Mesenchymal stem cell (in vitro differentiated cells and primary cell): Measurements from ENCODE around the gene RTP1.

Experiments used
- DNase-seq: peaks from one replicate; pipeline ENCODE4 v3.0.0-alpha.2; 2013
- H2AFZ ChIP-seq: one replicate; pipeline ENCODE4 v1.6.1; 2013; ENCODE audit warnings: low read depth, mild to moderate bottlenecking, control low read depth, inconsistent platforms, low read length, moderate library complexity
- H2AK5ac ChIP-seq: 2 replicates; pipeline ENCODE4 v1.6.1; 2013; ENCODE audit warnings: low read length, moderate library complexity, mild to moderate bottlenecking, inconsistent platforms; ENCODE audit not compliant: severe bottlenecking
- H2BK120ac ChIP-seq: one replicate; pipeline ENCODE4 v1.6.1; 2013; ENCODE audit warnings: low read depth, mild to moderate bottlenecking, inconsistent platforms, low read length, moderate library complexity
- H2BK12ac ChIP-seq, 2 experiments: one replicate each; pipeline ENCODE4 v1.6.1; 2013; ENCODE audit warnings: inconsistent platforms in 2 of 2, low read length in 2 of 2, mild to moderate bottlenecking in 2 of 2, moderate library complexity in 2 of 2, control low read depth in 1 of 2
- H2BK15ac ChIP-seq: one replicate; pipeline ENCODE4 v1.6.1; 2013; ENCODE audit warnings: mild to moderate bottlenecking, low read depth, inconsistent platforms; ENCODE audit not compliant: poor library complexity, severe bottlenecking
- H2BK5ac ChIP-seq: 2 replicates; pipeline ENCODE4 v1.6.1; 2013; ENCODE audit warnings: low read depth, mild to moderate bottlenecking, low read length, control low read depth, inconsistent platforms; ENCODE audit not compliant: poor library complexity, severe bottlenecking
- H3K14ac ChIP-seq, 2 experiments: one replicate each; pipeline ENCODE4 v1.6.1; 2013; ENCODE audit warnings: inconsistent platforms in 2 of 2, low read length in 2 of 2, control low read depth in 1 of 2, mild to moderate bottlenecking in 1 of 2, moderate library complexity in 1 of 2
- H3K18ac ChIP-seq, 2 experiments: one replicate each; pipeline ENCODE4 v1.6.1; 2013; ENCODE audit warnings: inconsistent platforms in 2 of 2, low read length in 2 of 2, control low read depth in 1 of 2, low read depth in 1 of 2, mild to moderate bottlenecking in 1 of 2
- H3K23ac ChIP-seq, 2 experiments: one replicate each; pipeline ENCODE4 v1.6.1; 2013; ENCODE audit warnings: inconsistent platforms in 2 of 2, low read length in 2 of 2, mild to moderate bottlenecking in 2 of 2, moderate library complexity in 2 of 2, control low read depth in 1 of 2
- H3K27ac ChIP-seq: 2 replicates; pipeline ENCODE4 v1.5.1; 2013; ENCODE audit warnings: mild to moderate bottlenecking, moderate library complexity, low read length, control low read depth, inconsistent platforms; ENCODE audit not compliant: poor library complexity, severe bottlenecking
- H3K27me3 ChIP-seq, 2 experiments: 2 replicates each; pipeline versions ENCODE4 v1.6.1 to v1.7.0; 2013; ENCODE audit warnings: low read length in 2 of 2, mild to moderate bottlenecking in 2 of 2, moderate library complexity in 2 of 2, control low read depth in 1 of 2, inconsistent platforms in 1 of 2; ENCODE audit not compliant: control insufficient read depth in 1 of 2, insufficient read depth in 1 of 2
- H3K36me3 ChIP-seq, 2 experiments: 2 replicates each; pipeline versions ENCODE4 v1.6.1 to v1.7.0; 2013; ENCODE audit warnings: low read length in 2 of 2, control low read depth in 1 of 2, inconsistent platforms in 1 of 2, low read depth in 1 of 2, mild to moderate bottlenecking in 1 of 2; ENCODE audit not compliant: insufficient read depth in 2 of 2, control insufficient read depth in 1 of 2
- H3K4ac ChIP-seq, 2 experiments: one replicate each; pipeline ENCODE4 v1.6.1; 2013; ENCODE audit warnings: inconsistent platforms in 2 of 2, low read length in 2 of 2, mild to moderate bottlenecking in 2 of 2, moderate library complexity in 2 of 2, control low read depth in 1 of 2, low read depth in 1 of 2
- H3K4me1 ChIP-seq: 2 replicates; pipeline ENCODE4 v1.6.1; 2013; ENCODE audit warnings: low read depth, low read length, control low read depth; ENCODE audit not compliant: control insufficient read depth, insufficient read depth
- H3K4me2 ChIP-seq: 2 replicates; pipeline ENCODE4 v1.6.1; 2013; ENCODE audit warnings: low read length, mild to moderate bottlenecking, inconsistent platforms; ENCODE audit not compliant: poor library complexity, severe bottlenecking
- H3K4me3 ChIP-seq, 2 experiments: 2 replicates each; pipeline versions ENCODE4 v1.5.1 to v1.7.0; 2013; ENCODE audit warnings: low read length in 2 of 2, mild to moderate bottlenecking in 2 of 2, control low read depth in 1 of 2, low read depth in 1 of 2; ENCODE audit not compliant: insufficient read depth in 1 of 2
- H3K79me1 ChIP-seq: replicated peaks from 2 replicates; pipeline ENCODE4 v1.6.1; 2013; ENCODE audit warnings: mild to moderate bottlenecking, control low read depth, low read length, inconsistent platforms; ENCODE audit not compliant: poor library complexity, severe bottlenecking
- H3K9ac ChIP-seq: 2 replicates; pipeline ENCODE4 v1.7.0; 2013; ENCODE audit warnings: mild to moderate bottlenecking, low read length, moderate library complexity
- H3K9me3 ChIP-seq: 2 replicates; pipeline ENCODE4 v1.7.0; 2013; ENCODE audit warnings: mild to moderate bottlenecking, low read length; ENCODE audit not compliant: control insufficient read depth
- H4K8ac ChIP-seq: one replicate; pipeline ENCODE4 v1.6.1; 2013; ENCODE audit warnings: inconsistent platforms, mild to moderate bottlenecking, low read length, moderate library complexity
- H4K91ac ChIP-seq: one replicate; pipeline ENCODE4 v1.6.1; 2013; ENCODE audit warnings: mild to moderate bottlenecking, low read length, inconsistent platforms
- WGBS: methylation state at CpG from one replicate; pipeline ENCODE4 v1.1.7; 2013; ENCODE audit warnings: mixed read lengths; 5-methylcytosine and 5-hydroxymethylcytosine counted together

Gene RTP1

DNA sequence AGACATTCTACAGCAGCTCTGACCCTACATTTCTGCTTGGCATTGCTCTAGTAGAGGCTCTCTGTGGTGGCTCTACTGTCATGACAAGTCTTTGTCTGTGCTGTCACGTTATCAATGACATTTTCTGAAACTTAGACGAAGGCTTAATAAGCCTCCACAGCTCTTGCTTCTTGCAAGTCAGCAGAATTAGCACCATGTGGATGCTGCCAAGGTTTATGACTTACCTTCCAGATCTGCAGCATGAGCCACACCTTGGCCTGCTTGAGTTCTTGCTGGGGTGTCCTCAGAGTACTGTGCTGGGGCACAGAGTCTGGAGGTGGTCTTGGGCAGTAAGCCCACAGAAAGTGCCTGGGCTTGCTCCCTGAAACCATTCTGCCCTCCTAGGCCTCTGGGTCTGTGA is 9.8 kb downstream of the RTP1 start:
- H2BK12ac ChIP-seq, result no peak overlapping the region
- H3K23ac ChIP-seq, result no peak overlapping the region
- H3K4ac ChIP-seq, result no peak overlapping the region
- no peak overlapping the region for H2BK5ac ChIP-seq
- H3K14ac ChIP-seq, result no peak overlapping the region
- H3K9ac ChIP-seq, result no peak overlapping the region
- H2AK5ac ChIP-seq, result no peak overlapping the region
- no peak overlapping the region for H3K18ac ChIP-seq
- H2BK120ac ChIP-seq, result no peak overlapping the region
- no peaks in the 10 kb centered on the region for H3K4me1 ChIP-seq
- no peak overlapping the region for H3K27ac ChIP-seq
- H4K91ac ChIP-seq, result no peak overlapping the region
- no peaks in the 10 kb centered on the region for H3K36me3 ChIP-seq
- no peak overlapping the region for H2AFZ ChIP-seq
- H2BK15ac ChIP-seq, result no peak overlapping the region
- WGBS, result 80% methylated on average over 2 of the region's 2 CpGs
- no peak overlapping the region for H3K4me3 ChIP-seq
- H3K27me3 ChIP-seq, result peaks cover 11 to 18% of the 10 kb centered on the region in 2 experiments
- no peaks in the 10 kb centered on the region for H3K79me1 ChIP-seq
- H4K8ac ChIP-seq, result no peak overlapping the region
- H3K9me3 ChIP-seq, result no peaks in the 10 kb centered on the region
- DNase-seq, result no peak
- H3K4me2 ChIP-seq, result no peak overlapping the region

- Histone ChIP-seq H3K9ac (no peak overlapping the region), H4K91ac (no peak overlapping the region), H3K18ac (no peak overlapping the region), H3K9me3 (no peaks in the 10 kb centered on the region), H2BK5ac (no peak overlapping the region), H3K23ac (no peak overlapping the region), H2BK120ac (no peak overlapping the region), H2BK12ac (no peak overlapping the region), H3K4me3 (no peak overlapping the region), H3K4me1 (no peaks in the 10 kb centered on the region), H3K27ac (no peak overlapping the region), H3K4ac (no peak overlapping the region), H3K79me1 (no peaks in the 10 kb centered on the region), H3K14ac (no peak overlapping the region), H2BK15ac (no peak overlapping the region), H2AFZ (no peak overlapping the region), H2AK5ac (no peak overlapping the region), H3K36me3 (no peaks in the 10 kb centered on the region), H3K27me3 (peaks cover 8 to 12% of the 10 kb centered on the region in 2 experiments), H3K4me2 (no peak overlapping the region), H4K8ac (no peak overlapping the region)
- DNase-seq, result no peak
These were observed 10.3 kb downstream of the RTP1 start for GRCh38 chr3:187207624-187208023.

DNA sequence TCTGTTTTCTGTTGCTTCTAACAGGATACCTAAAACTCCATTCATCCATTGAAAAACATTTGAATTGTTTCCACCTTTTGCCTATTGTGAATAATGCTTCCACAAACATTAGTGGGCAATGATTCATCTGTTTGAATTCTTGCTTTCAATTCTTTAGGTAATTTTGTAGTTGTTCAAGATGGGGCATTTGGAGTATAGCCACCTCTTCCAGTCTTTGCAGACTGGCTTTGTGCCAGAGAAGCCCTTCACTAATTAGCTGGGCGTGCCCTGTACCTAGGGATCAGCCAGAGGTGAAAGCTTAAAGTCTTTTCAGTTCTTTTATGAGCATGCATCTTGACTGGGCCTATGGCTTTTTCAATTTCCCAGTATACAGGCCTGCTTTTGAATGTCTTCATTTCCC is 10.9 kb downstream of the RTP1 start:
- peaks cover 7 to 8% of the 10 kb centered on the region in 2 experiments for H3K27me3 ChIP-seq
- no peaks in the 10 kb centered on the region for H3K4me1 ChIP-seq
- no peak overlapping the region for H2BK120ac ChIP-seq
- H3K36me3 ChIP-seq, result no peaks in the 10 kb centered on the region
- no peak overlapping the region for H3K23ac ChIP-seq
- no peak overlapping the region for H3K4ac ChIP-seq
- no peak overlapping the region for H2BK5ac ChIP-seq
- 77% methylated on average over 1 of the region's 1 CpG for WGBS
- H3K9ac ChIP-seq, result no peak overlapping the region
- H2BK12ac ChIP-seq, result no peak overlapping the region
- H4K91ac ChIP-seq, result no peak overlapping the region
- no peak overlapping the region for H3K4me3 ChIP-seq
- H3K79me1 ChIP-seq, result no peaks in the 10 kb centered on the region
- H2AK5ac ChIP-seq, result no peak overlapping the region
- H3K27ac ChIP-seq, result no peak overlapping the region
- no peak overlapping the region for H4K8ac ChIP-seq
- no peaks in the 10 kb centered on the region for H3K9me3 ChIP-seq
- no peak for DNase-seq
- no peak overlapping the region for H3K4me2 ChIP-seq
- H2BK15ac ChIP-seq, result no peak overlapping the region
- H2AFZ ChIP-seq, result no peak overlapping the region
- no peak overlapping the region for H3K18ac ChIP-seq
- H3K14ac ChIP-seq, result no peak overlapping the region

GRCh38 chr3:187209491-187209890 is 12.2 kb downstream of the RTP1 start:
- no peak overlapping the region for H2AK5ac ChIP-seq
- H3K18ac ChIP-seq, result no peak overlapping the region
- no peak overlapping the region for H3K14ac ChIP-seq
- H3K23ac ChIP-seq, result no peak overlapping the region
- no peaks in the 10 kb centered on the region for H3K79me1 ChIP-seq
- H2BK15ac ChIP-seq, result no peak overlapping the region
- no peak overlapping the region for H2AFZ ChIP-seq
- no peaks in the 10 kb centered on the region for H3K4me1 ChIP-seq
- H4K8ac ChIP-seq, result no peak overlapping the region
- H2BK120ac ChIP-seq, result no peak overlapping the region
- H3K9ac ChIP-seq, result no peak overlapping the region
- no peaks in the 10 kb centered on the region for H3K27me3 ChIP-seq
- H3K27ac ChIP-seq, result no peak overlapping the region
- no peak overlapping the region for H3K4me2 ChIP-seq
- H3K4me3 ChIP-seq, result no peak overlapping the region
- H2BK12ac ChIP-seq, result no peak overlapping the region
- no peaks in the 10 kb centered on the region for H3K9me3 ChIP-seq
- H2BK5ac ChIP-seq, result no peak overlapping the region
- H4K91ac ChIP-seq, result no peak overlapping the region
- H3K36me3 ChIP-seq, result no peaks in the 10 kb centered on the region
- no peak for DNase-seq
- no peak overlapping the region for H3K4ac ChIP-seq
